Endothelial cell of umbilical vein (primary cell): ENCODE measurements around the gene EIF3I.

Experiments
- CTCF ChIP-seq, 2 donors: IDR thresholded peaks; 1 replicate in 1 of 2; 2 replicates in 1 of 2; pipeline ENCODE4 v1.5.1; 2011; ENCODE audit warnings: low read length in 2 of 2, mild to moderate bottlenecking in 2 of 2, moderate library complexity in 2 of 2, control low read depth in 1 of 2, inconsistent platforms in 1 of 2, low read depth in 1 of 2; ENCODE audit not compliant: insufficient read depth in 1 of 2; ENCODE audit errors: extremely low read depth in 1 of 2
- EZH2 ChIP-seq: IDR thresholded peaks from 2 replicates; pipeline ENCODE4 v1.6.1; 2012; ENCODE audit warnings: borderline replicate concordance, low read depth, mild to moderate bottlenecking, moderate library complexity, low read length, inconsistent platforms; ENCODE audit not compliant: severe bottlenecking
- MAX ChIP-seq: IDR thresholded peaks from 2 replicates; pipeline ENCODE4 v1.6.1; 2011; ENCODE audit not compliant: insufficient read depth, insufficient read length
- POLR2A ChIP-seq: IDR thresholded peaks from 2 replicates; pipeline ENCODE4 v1.6.1; 2012; ENCODE audit warnings: low read depth, mild to moderate bottlenecking, control low read depth, low read length
- POLR2AphosphoS5 ChIP-seq: IDR thresholded peaks from 2 replicates; pipeline ENCODE4 v1.6.1; 2012; ENCODE audit warnings: low read depth, mild to moderate bottlenecking, control low read depth, low read length, moderate library complexity; ENCODE audit not compliant: insufficient read depth

GRCh38 chr1:32195972-32196823, 26.0 kb upstream of the EIF3I start:
- TF ChIP-seq MAX (no peak), CTCF (IDR thresholded peaks at IDR 0.05; ENCODE audit: extremely low read depth in 1 of 2, insufficient read depth in 1 of 2, low read depth in 1 of 2, low read length in 2 of 2) (no peak), POLR2A (no peak), POLR2AphosphoS5 (no peak), EZH2 (no peak)
